22Rv1 (cell line): ENCODE measurements around the gene GPR6.

ENCODE experiments used
- CTCF ChIP-seq: fragments of 450-650 bp; IDR thresholded peaks from 2 replicates; pipeline ENCODE4 v1.5.1; 2017; ENCODE audit warnings: mild to moderate bottlenecking
- ZFX ChIP-seq: fragments of 450-650 bp; IDR thresholded peaks from 2 replicates; pipeline ENCODE4 v1.6.1; 2017; ENCODE audit warnings: antibody characterized with exemption, borderline replicate concordance

- TF ChIP-seq CTCF: no peak
- TF ChIP-seq ZFX: no peak
Observed at GRCh38 chr6:110018486-110018885, 40.4 kb downstream of the GPR6 start.
